HepG2 (cell line): ENCODE results near the gene SSC4D. TPM values are rescaled to one million over a fixed set of nuclear protein-coding genes. Genes with fewer than 3 reads are reported as not detected.
A peak's percentile ranks its signal among the peaks of the same experiment; 100 is the strongest.

ENCODE experiments used
- BRD4 ChIP-seq: sonication (generic); formaldehyde crosslinking; IDR thresholded peaks from 2 replicates; pipeline ENCODE4 v1.4.0; 2020; ENCODE audit warnings: missing genetic modification reagents
- CCAR2 ChIP-seq: fragments of 200-400 bp; formaldehyde crosslinking; optimal IDR thresholded peaks from 2 replicates; pipeline ENCODE3; 2018; ENCODE audit warnings: low read depth, mild to moderate bottlenecking, low read length, moderate library complexity
- CREBL2 ChIP-seq: sonication (generic); formaldehyde crosslinking; IDR thresholded peaks from 2 replicates; pipeline ENCODE4 v1.8.1; 2023; ENCODE audit warnings: missing genetic modification reagents, mild to moderate bottlenecking, borderline replicate concordance
- DNMT1 ChIP-seq: sonication (generic); formaldehyde crosslinking; IDR thresholded peaks from 2 replicates; pipeline ENCODE4 v1.5.1; 2020; ENCODE audit warnings: mild to moderate bottlenecking, missing genetic modification reagents
- HNRNPUL1 ChIP-seq: fragments of 200-400 bp; formaldehyde crosslinking; IDR thresholded peaks from 2 replicates; pipeline ENCODE4 v1.6.1; 2017; ENCODE audit warnings: low read depth, mild to moderate bottlenecking, low read length, moderate library complexity
- MAFG ChIP-seq: sonication (generic); formaldehyde crosslinking; IDR thresholded peaks from 2 replicates; pipeline ENCODE4 v1.5.1; 2020; ENCODE audit warnings: mild to moderate bottlenecking, missing genetic modification reagents
- MED13 ChIP-seq: sonication (generic); formaldehyde crosslinking; IDR thresholded peaks from 2 replicates; pipeline ENCODE4 v1.5.0; 2020; ENCODE audit warnings: missing genetic modification reagents
- MXI1 ChIP-seq: IDR thresholded peaks from 3 replicates; pipeline ENCODE4 v1.6.1; 2012; ENCODE audit warnings: low read depth, low read length, inconsistent platforms, borderline replicate concordance
- PBX3 ChIP-seq: sonication (generic); formaldehyde crosslinking; IDR thresholded peaks from 2 replicates; pipeline ENCODE4 v1.8.1; 2023; ENCODE audit warnings: missing genetic modification reagents, inconsistent platforms, borderline replicate concordance
- PLRG1 ChIP-seq: fragments of 450-650 bp; conservative IDR thresholded peaks from 2 replicates; pipeline ENCODE4 v1.6.1; 2016
- RARG ChIP-seq: sonication (generic); formaldehyde crosslinking; IDR thresholded peaks from 2 replicates; pipeline ENCODE4 v1.4.0; 2020; ENCODE audit warnings: low read depth, mild to moderate bottlenecking, missing genetic modification reagents
- REL ChIP-seq: sonication (generic); formaldehyde crosslinking; conservative IDR thresholded peaks from 2 replicates; pipeline ENCODE4 v1.8.0; 2022; ENCODE audit warnings: mild to moderate bottlenecking, missing genetic modification reagents, moderate library complexity
- SNAI1 ChIP-seq: sonication (generic); formaldehyde crosslinking; IDR thresholded peaks from 2 replicates; pipeline ENCODE4 v1.5.0; 2020; ENCODE audit warnings: mild to moderate bottlenecking, missing genetic modification reagents, borderline replicate concordance
- ZNF296 ChIP-seq: sonication (generic); formaldehyde crosslinking; conservative IDR thresholded peaks from 2 replicates; pipeline ENCODE4 v1.5.0; 2020; ENCODE audit warnings: mild to moderate bottlenecking, missing genetic modification reagents
- ZNF570 ChIP-seq: sonication (generic); formaldehyde crosslinking; IDR thresholded peaks from 2 replicates; pipeline ENCODE4 v1.4.0; 2020; ENCODE audit warnings: mild to moderate bottlenecking, missing genetic modification reagents, borderline replicate concordance
- ZNF7 ChIP-seq: IDR thresholded peaks from 2 replicates; pipeline ENCODE4 v1.6.1; 2016; ENCODE audit warnings: missing biosample characterization, missing genetic modification reagents
- ZSCAN21 ChIP-seq: sonication (generic); formaldehyde crosslinking; IDR thresholded peaks from 2 replicates; pipeline ENCODE4 v1.8.0; 2022; ENCODE audit warnings: mild to moderate bottlenecking, missing genetic modification reagents, moderate library complexity, borderline replicate concordance
- polyA plus RNA-seq, 8 experiments: library from polyadenylated mRNA; depleted of rRNA in 3 of 8; stranded (reverse) in 7 of 8; unstranded in 1 of 8; fragments of >200 nt; fragmentation: Illumina TruSeq in 4 of 8; extraction: Trizol in 4 of 8; gene quantifications; 2 replicates each; pipeline versions ENCODE4 v1.2.1 to v1.2.3, GENCODE V29; 2011 to 2016; ENCODE audit warnings: low read depth in 4 of 8, missing spikeins in 1 of 8, mixed read lengths in 1 of 8; ENCODE audit not compliant: insufficient read depth in 1 of 8
- total RNA-seq, 5 experiments: library from RNA; depleted of rRNA; stranded (reverse); fragments of >200 nt; fragmentation: Illumina TruSeq; extraction: Trizol; gene quantifications; 2 replicates each; pipeline ENCODE4 v1.2.3, GENCODE V29; 2016; ENCODE audit warnings: low read depth in 1 of 5
- TF ChIP-seq, protein P1 (sequence below): sonication (generic); formaldehyde crosslinking; IDR thresholded peaks from 2 replicates; pipeline ENCODE4 v1.4.0; 2020; ENCODE audit warnings: missing genetic modification reagents, borderline replicate concordance
- TF ChIP-seq, protein P2 (sequence below): IDR thresholded peaks from 2 replicates; pipeline ENCODE4 v1.6.1; 2016; ENCODE audit warnings: low read depth, borderline replicate concordance
- TF ChIP-seq, protein P3 (sequence below): sonication (generic); formaldehyde crosslinking; IDR thresholded peaks from 2 replicates; pipeline ENCODE4 v1.4.0; 2020; ENCODE audit warnings: mild to moderate bottlenecking, missing genetic modification reagents
- TF ChIP-seq, protein P4 (sequence below): sonication (generic); formaldehyde crosslinking; IDR thresholded peaks from 2 replicates; pipeline ENCODE4 v1.8.0; 2022; ENCODE audit warnings: mild to moderate bottlenecking, missing genetic modification reagents, borderline replicate concordance

SSC4D gene
- total and polyA plus RNA-seq, 2 of the 13 experiments (the other 11 are each of a cell fraction or from before 2014, with no cell fraction given): 33.3 to 63.8 TPM

DNA sequence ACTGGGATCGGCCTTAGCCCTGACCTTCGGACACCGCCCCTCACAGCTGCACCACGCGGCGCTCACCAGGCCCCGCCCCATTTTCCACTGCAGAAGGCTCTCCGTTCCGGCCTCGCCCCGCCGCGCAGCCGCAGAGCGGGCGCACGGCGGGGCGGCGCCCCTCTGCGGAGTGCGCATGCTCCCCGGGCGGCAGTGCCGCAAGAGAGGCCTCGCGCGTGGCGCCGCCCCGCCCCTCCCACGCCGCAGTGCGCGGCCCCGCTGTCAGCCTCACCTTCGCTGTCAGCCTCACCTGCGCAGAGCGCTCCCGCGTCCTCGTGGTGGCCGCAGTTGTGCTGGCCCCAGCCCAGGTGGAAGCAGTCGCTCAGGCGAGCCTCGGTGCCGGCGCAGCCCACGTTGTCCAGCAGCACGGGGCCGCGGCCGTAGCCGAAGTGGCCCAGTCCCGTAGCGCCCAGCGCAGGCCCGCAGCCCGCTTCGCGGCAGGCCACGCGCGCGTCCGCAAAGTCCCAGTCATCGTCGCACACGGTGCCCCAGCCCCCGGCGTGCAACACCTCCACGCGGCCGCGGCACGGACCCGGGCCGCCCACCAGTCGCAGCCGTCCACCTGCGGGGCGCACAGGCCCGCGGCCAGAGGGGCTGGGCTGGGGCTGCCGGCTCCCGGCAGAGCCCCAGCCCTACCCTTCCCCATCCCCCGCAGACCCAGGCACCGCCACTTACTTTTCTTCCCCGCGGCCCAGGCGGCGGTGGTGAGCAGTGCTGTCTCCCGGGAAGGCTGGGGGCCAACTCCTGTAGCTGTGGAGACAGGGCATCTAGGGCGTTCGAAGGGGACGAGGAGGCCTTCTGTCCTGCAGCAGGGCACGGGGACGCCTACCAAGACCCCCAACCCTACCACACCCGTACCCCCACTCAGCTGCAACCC is 16.1 kb downstream of the SSC4D start (continued):
- TF ChIP-seq, protein P1, sequence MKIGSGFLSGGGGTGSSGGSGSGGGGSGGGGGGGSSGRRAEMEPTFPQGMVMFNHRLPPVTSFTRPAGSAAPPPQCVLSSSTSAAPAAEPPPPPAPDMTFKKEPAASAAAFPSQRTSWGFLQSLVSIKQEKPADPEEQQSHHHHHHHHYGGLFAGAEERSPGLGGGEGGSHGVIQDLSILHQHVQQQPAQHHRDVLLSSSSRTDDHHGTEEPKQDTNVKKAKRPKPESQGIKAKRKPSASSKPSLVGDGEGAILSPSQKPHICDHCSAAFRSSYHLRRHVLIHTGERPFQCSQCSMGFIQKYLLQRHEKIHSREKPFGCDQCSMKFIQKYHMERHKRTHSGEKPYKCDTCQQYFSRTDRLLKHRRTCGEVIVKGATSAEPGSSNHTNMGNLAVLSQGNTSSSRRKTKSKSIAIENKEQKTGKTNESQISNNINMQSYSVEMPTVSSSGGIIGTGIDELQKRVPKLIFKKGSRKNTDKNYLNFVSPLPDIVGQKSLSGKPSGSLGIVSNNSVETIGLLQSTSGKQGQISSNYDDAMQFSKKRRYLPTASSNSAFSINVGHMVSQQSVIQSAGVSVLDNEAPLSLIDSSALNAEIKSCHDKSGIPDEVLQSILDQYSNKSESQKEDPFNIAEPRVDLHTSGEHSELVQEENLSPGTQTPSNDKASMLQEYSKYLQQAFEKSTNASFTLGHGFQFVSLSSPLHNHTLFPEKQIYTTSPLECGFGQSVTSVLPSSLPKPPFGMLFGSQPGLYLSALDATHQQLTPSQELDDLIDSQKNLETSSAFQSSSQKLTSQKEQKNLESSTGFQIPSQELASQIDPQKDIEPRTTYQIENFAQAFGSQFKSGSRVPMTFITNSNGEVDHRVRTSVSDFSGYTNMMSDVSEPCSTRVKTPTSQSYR (CRISPR knock-in tag): no peak
- TF ChIP-seq CCAR2 (no peak), HNRNPUL1 (no peak), SNAI1 (no peak), PBX3 (no peak), MED13 (CRISPR knock-in tag) (0 out of 2 replicates have a peak, but pooled peaks have one; percentile 60), ZSCAN21 (CRISPR knock-in tag) (peak; percentile 96; the same call in 1 of the 2 replicates), MAFG (CRISPR knock-in tag) (no peak), PLRG1 (no peak), RARG (CRISPR knock-in tag) (no peak), ZNF570 (no peak), CREBL2 (CRISPR knock-in tag) (peak; percentile 93; the same call in 1 of the 2 replicates), BRD4 (peak; percentile 87; the same call in 1 of the 2 replicates), ZNF7 (CRISPR knock-in tag) (0 out of 2 replicates have a peak, but pooled peaks have one; percentile 29), MXI1 (peak; percentile 74; the same call in 1 of the 3 replicates), REL (no peak), ZNF296 (CRISPR knock-in tag) (no peak), DNMT1 (CRISPR knock-in tag) (peak; percentile 88)
- TF ChIP-seq, protein P2, sequence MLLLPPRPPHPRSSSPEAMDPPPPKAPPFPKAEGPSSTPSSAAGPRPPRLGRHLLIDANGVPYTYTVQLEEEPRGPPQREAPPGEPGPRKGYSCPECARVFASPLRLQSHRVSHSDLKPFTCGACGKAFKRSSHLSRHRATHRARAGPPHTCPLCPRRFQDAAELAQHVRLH (CRISPR knock-in tag): no peak
- TF ChIP-seq, protein P3, sequence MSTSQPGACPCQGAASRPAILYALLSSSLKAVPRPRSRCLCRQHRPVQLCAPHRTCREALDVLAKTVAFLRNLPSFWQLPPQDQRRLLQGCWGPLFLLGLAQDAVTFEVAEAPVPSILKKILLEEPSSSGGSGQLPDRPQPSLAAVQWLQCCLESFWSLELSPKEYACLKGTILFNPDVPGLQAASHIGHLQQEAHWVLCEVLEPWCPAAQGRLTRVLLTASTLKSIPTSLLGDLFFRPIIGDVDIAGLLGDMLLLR (CRISPR knock-in tag): peak; percentile 89
- TF ChIP-seq, protein P4, sequence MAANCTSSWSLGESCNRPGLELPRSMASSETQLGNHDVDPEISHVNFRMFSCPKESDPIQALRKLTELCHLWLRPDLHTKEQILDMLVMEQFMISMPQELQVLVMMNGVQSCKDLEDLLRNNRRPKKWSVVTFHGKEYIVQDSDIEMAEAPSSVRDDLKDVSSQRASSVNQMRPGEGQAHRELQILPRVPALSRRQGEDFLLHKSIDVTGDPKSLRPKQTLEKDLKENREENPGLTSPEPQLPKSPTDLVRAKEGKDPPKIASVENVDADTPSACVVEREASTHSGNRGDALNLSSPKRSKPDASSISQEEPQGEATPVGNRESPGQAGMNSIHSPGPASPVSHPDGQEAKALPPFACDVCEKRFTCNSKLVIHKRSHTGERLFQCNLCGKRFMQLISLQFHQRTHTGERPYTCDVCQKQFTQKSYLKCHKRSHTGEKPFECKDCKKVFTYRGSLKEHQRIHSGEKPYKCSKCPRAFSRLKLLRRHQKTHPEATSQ (CRISPR knock-in tag): no peak
